Measurements from ENCODE around the gene CNTNAP2.

Gene CNTNAP2

GRCh38 chr7:147012666-147013065 lies 896.1 kb downstream of the CNTNAP2 start:
- Histone ChIP-seq H3K4me3 (no peak overlapping the region), H3K27ac (no peak overlapping the region), H3K9me3 (ENCODE audit: low read depth, low read length) (no peaks in the 10 kb centered on the region), H3K36me3 (ENCODE audit: insufficient read depth, low read length) (no peaks in the 10 kb centered on the region), H3K9ac (ENCODE audit: insufficient read length) (no peak overlapping the region)
- no peak for DNase-seq (ENCODE audit: low read depth, low spot score)
- TF ChIP-seq EZH2 (IDR thresholded peaks at IDR 0.05) (no peak), FOXP2 (optimal IDR thresholded peaks at IDR 0.05; ENCODE audit: control extremely low read depth, extremely low read length, insufficient read depth) (no peak), POLR2AphosphoS5 (IDR thresholded peaks at IDR 0.05; ENCODE audit: borderline replicate concordance, low read depth, low read length) (no peak)

GRCh38 chr7:147013825-147014224 lies 897.2 kb downstream of the CNTNAP2 start:
- H3K9ac ChIP-seq (ENCODE audit: insufficient read length): no peak overlapping the region
- H3K4me3 ChIP-seq: no peak overlapping the region
- H3K27ac ChIP-seq: 0 out of 2 replicates have a peak overlapping the region, but pooled peaks have one; percentile 23
- no peak for TF ChIP-seq EZH2 (IDR thresholded peaks at IDR 0.05)
- TF ChIP-seq POLR2AphosphoS5 (IDR thresholded peaks at IDR 0.05; ENCODE audit: borderline replicate concordance, low read depth, low read length): no peak
- TF ChIP-seq FOXP2 (optimal IDR thresholded peaks at IDR 0.05; ENCODE audit: control extremely low read depth, extremely low read length, insufficient read depth): no peak
- no peaks in the 10 kb centered on the region for H3K9me3 ChIP-seq (ENCODE audit: low read depth, low read length)
- H3K36me3 ChIP-seq (ENCODE audit: insufficient read depth, low read length): no peaks in the 10 kb centered on the region
- no peak for DNase-seq (ENCODE audit: low read depth, low spot score)

GRCh38 chr7:147014286-147014955 lies 897.8 kb downstream of the CNTNAP2 start:
- Histone ChIP-seq H3K9ac (ENCODE audit: insufficient read length) (no peak overlapping the region), H3K4me3 (no peak overlapping the region), H3K9me3 (ENCODE audit: low read depth, low read length) (no peaks in the 10 kb centered on the region), H3K36me3 (ENCODE audit: insufficient read depth, low read length) (no peaks in the 10 kb centered on the region), H3K27ac (peak overlapping the region; percentile 48; the same call in 1 of the 2 replicates)
- no peak for TF ChIP-seq POLR2AphosphoS5 (IDR thresholded peaks at IDR 0.05; ENCODE audit: borderline replicate concordance, low read depth, low read length)
- TF ChIP-seq EZH2 (IDR thresholded peaks at IDR 0.05): no peak
- TF ChIP-seq FOXP2 (optimal IDR thresholded peaks at IDR 0.05; ENCODE audit: control extremely low read depth, extremely low read length, insufficient read depth): no peak
- no peak for DNase-seq (ENCODE audit: low read depth, low spot score)

- TF ChIP-seq FOXP2 (optimal IDR thresholded peaks at IDR 0.05; ENCODE audit: control extremely low read depth, extremely low read length, insufficient read depth): no peak
- TF ChIP-seq EZH2 (IDR thresholded peaks at IDR 0.05): no peak
- TF ChIP-seq POLR2AphosphoS5 (IDR thresholded peaks at IDR 0.05; ENCODE audit: borderline replicate concordance, low read depth, low read length): no peak
- Histone ChIP-seq H3K27ac (no peak overlapping the region), H3K9me3 (ENCODE audit: low read depth, low read length) (no peaks in the 10 kb centered on the region), H3K4me3 (no peak overlapping the region), H3K36me3 (ENCODE audit: insufficient read depth, low read length) (no peaks in the 10 kb centered on the region), H3K9ac (ENCODE audit: insufficient read length) (no peak overlapping the region)
- no peak for DNase-seq (ENCODE audit: low read depth, low spot score)
These were observed 899.4 kb downstream of the CNTNAP2 start for GRCh38 chr7:147015999-147016398.

- Histone ChIP-seq H3K9ac (ENCODE audit: insufficient read length) (no peak overlapping the region), H3K36me3 (ENCODE audit: insufficient read depth, low read length) (no peaks in the 10 kb centered on the region), H3K4me3 (no peak overlapping the region), H3K9me3 (ENCODE audit: low read depth, low read length) (no peaks in the 10 kb centered on the region), H3K27ac (no peak overlapping the region)
- DNase-seq (ENCODE audit: low read depth, low spot score): no peak
- TF ChIP-seq FOXP2 (optimal IDR thresholded peaks at IDR 0.05; ENCODE audit: control extremely low read depth, extremely low read length, insufficient read depth) (no peak), POLR2AphosphoS5 (IDR thresholded peaks at IDR 0.05; ENCODE audit: borderline replicate concordance, low read depth, low read length) (no peak), EZH2 (IDR thresholded peaks at IDR 0.05) (no peak)
These were observed 905.5 kb downstream of the CNTNAP2 start for GRCh38 chr7:147022056-147022455.

GRCh38 chr7:147023440-147023839 lies 906.8 kb downstream of the CNTNAP2 start:
- Histone ChIP-seq H3K36me3 (ENCODE audit: insufficient read depth, low read length) (no peaks in the 10 kb centered on the region), H3K9ac (ENCODE audit: insufficient read length) (no peak overlapping the region), H3K4me3 (no peak overlapping the region), H3K27ac (no peak overlapping the region), H3K9me3 (ENCODE audit: low read depth, low read length) (no peaks in the 10 kb centered on the region)
- DNase-seq (ENCODE audit: low read depth, low spot score): no peak
- no peak for TF ChIP-seq EZH2 (IDR thresholded peaks at IDR 0.05)
- no peak for TF ChIP-seq POLR2AphosphoS5 (IDR thresholded peaks at IDR 0.05; ENCODE audit: borderline replicate concordance, low read depth, low read length)
- no peak for TF ChIP-seq FOXP2 (optimal IDR thresholded peaks at IDR 0.05; ENCODE audit: control extremely low read depth, extremely low read length, insufficient read depth)

GRCh38 chr7:147029953-147030352 lies 913.4 kb downstream of the CNTNAP2 start:
- no peak for DNase-seq (ENCODE audit: low read depth, low spot score)
- H3K4me3 ChIP-seq: no peak overlapping the region
- no peak for TF ChIP-seq POLR2AphosphoS5 (IDR thresholded peaks at IDR 0.05; ENCODE audit: borderline replicate concordance, low read depth, low read length)
- peak; percentile 64 for TF ChIP-seq FOXP2 (optimal IDR thresholded peaks at IDR 0.05; ENCODE audit: control extremely low read depth, extremely low read length, insufficient read depth)
- TF ChIP-seq EZH2 (IDR thresholded peaks at IDR 0.05): no peak
- no peak overlapping the region for H3K9ac ChIP-seq (ENCODE audit: insufficient read length)
- H3K9me3 ChIP-seq (ENCODE audit: low read depth, low read length): no peaks in the 10 kb centered on the region
- H3K36me3 ChIP-seq (ENCODE audit: insufficient read depth, low read length): no peaks in the 10 kb centered on the region
- peak overlapping the region; percentile 10; the same call in 1 of the 2 replicates for H3K27ac ChIP-seq

GRCh38 chr7:147033641-147034040 lies 917.0 kb downstream of the CNTNAP2 start:
- TF ChIP-seq POLR2AphosphoS5 (IDR thresholded peaks at IDR 0.05; ENCODE audit: borderline replicate concordance, low read depth, low read length): no peak
- TF ChIP-seq EZH2 (IDR thresholded peaks at IDR 0.05): no peak
- TF ChIP-seq FOXP2 (optimal IDR thresholded peaks at IDR 0.05; ENCODE audit: control extremely low read depth, extremely low read length, insufficient read depth): no peak
- no peak overlapping the region for H3K27ac ChIP-seq
- no peaks in the 10 kb centered on the region for H3K36me3 ChIP-seq (ENCODE audit: insufficient read depth, low read length)
- no peaks in the 10 kb centered on the region for H3K9me3 ChIP-seq (ENCODE audit: low read depth, low read length)
- no peak for DNase-seq (ENCODE audit: low read depth, low spot score)
- no peak overlapping the region for H3K4me3 ChIP-seq
- no peak overlapping the region for H3K9ac ChIP-seq (ENCODE audit: insufficient read length)

GRCh38 chr7:147041438-147041837 lies 924.8 kb downstream of the CNTNAP2 start:
- H3K9ac ChIP-seq (ENCODE audit: insufficient read length): no peak overlapping the region
- no peak overlapping the region for H3K4me3 ChIP-seq
- TF ChIP-seq FOXP2 (optimal IDR thresholded peaks at IDR 0.05; ENCODE audit: control extremely low read depth, extremely low read length, insufficient read depth) (no peak), POLR2AphosphoS5 (IDR thresholded peaks at IDR 0.05; ENCODE audit: borderline replicate concordance, low read depth, low read length) (no peak), EZH2 (IDR thresholded peaks at IDR 0.05) (no peak)
- H3K36me3 ChIP-seq (ENCODE audit: insufficient read depth, low read length): no peaks in the 10 kb centered on the region
- DNase-seq (ENCODE audit: low read depth, low spot score): no peak
- H3K9me3 ChIP-seq (ENCODE audit: low read depth, low read length): no peaks in the 10 kb centered on the region
- H3K27ac ChIP-seq: no peak overlapping the region
